HG02885 (cell line): ENCODE data around the gene TBC1D28.
"Not testable (repeated sequence)": the region's sequence is repeated elsewhere in the genome, so short reads cannot be mapped to it uniquely, and the experiment has no call there.

Experiments
- ATAC-seq: cut with Tn5 transposase; IDR thresholded peaks from one replicate; pipeline ENCODE4 v1.9.1; 2021; ENCODE audit warnings: mild to moderate bottlenecking; ENCODE audit not compliant: unreplicated experiment, poor library complexity

TBC1D28 gene

DNA sequence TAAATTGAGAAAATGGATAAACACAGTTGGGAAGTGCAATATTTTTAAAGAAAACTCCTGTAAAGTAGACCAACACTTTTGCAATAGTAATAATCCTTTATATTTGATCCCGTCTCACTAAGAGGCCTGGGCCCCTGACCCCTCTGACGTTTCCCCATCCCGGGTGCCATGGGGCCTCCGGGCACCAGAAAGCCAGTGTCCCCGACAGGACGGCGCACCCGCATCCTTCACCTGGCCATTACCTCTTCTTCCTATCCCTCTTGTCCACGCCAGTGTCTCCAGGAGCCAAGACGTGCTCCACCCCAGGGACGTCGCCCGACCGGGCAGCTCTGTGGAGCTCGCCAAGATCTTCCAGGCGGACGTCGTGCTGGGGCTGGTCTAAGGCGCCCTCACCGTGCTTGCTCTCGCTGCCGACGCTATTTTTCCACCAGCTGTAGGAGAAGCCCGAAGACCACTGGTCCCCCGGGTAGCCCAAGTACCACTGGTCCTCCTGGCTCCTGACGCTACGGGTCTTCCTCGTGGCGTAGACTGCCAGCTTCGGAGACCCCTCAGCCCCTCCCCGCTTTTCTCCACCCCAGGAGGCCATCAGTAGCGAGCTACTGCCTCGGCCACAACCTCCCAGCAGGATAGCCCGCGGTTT lies 19.2 kb downstream of the TBC1D28 start:
- not testable (repeated sequence) for ATAC-seq

DNA sequence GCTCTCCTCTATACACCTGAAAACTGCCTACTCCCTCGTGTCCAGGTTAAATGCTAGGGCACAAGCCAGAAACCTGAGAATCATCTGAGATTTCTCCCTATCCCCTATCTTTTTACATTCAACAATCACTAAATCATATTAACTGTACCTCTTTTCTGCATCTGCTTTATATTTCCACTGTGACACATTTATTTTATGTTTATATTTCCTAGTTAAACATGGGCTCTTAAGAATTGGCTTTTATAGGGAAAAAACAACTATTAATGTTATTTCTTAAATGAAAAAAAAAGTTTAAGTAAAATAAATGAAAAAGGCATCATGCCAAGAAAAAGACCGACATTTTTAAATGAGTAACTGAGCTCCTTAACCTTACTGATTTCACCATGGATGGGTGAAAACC lies 26.6 kb downstream of the TBC1D28 start:
- not testable (repeated sequence) for ATAC-seq

DNA sequence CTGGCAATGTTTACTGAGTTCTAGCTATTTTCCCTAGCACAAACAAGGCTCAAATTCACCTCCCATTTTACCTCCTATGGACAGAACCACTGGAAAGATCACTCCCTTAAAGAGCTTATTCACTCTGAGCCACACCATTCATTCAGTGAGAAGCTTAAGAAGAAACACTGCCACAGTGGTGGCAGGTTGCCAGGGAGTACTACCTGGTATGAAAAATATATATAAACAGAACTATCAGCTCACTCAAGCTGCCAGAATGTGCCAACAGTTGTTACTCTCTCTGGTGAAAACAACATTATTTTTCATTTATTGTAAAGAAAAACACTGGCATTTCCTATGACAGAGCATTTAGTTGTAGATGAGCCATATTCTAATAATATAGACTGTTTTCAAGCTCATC lies 31.2 kb downstream of the TBC1D28 start:
- not testable (repeated sequence) for ATAC-seq

- ATAC-seq: not testable (repeated sequence)
Observed at GRCh38 chr17:18593138-18593537, 51.1 kb downstream of the TBC1D28 start.
